Adipose tissue (tissue), 3 donors: ENCODE results near the gene SREK1. TPM values are rescaled to one million over a fixed set of nuclear protein-coding genes. Genes with fewer than 3 reads are reported as not detected.

Source experiments
- polyA plus RNA-seq, 3 donors: library from polyadenylated mRNA; stranded (reverse); fragments of 200-250 nt; gene quantifications; one replicate each; pipeline ENCODE4 v1.2.3, GENCODE V29; 2013
- donor health status: healthy with polysubstance abuse.
- donor health status: Bipolar disorder and iron deficiency.
- donor health status: healthy.

The SREK1 gene
- polyA plus RNA-seq, 3 donors = 12.6 to 20.6 (median 18.8) TPM

Other genes starting within 250 kb of the SREK1 start
- gene ERBIN, start 217.7 kb upstream of the SREK1 start, polyA plus RNA-seq = 10 to 100 TPM in 2 of 3 donors, 1 to 10 TPM in 1; 9.6 to 17.4 (median 13.9) TPM